Measurements from ENCODE around the gene CHRM5. TPM values are rescaled to one million over a fixed set of nuclear protein-coding genes. Genes with fewer than 3 reads are reported as not detected.
"Not testable (repeated sequence)": the region's sequence is repeated elsewhere in the genome, so short reads cannot be mapped to it uniquely, and the experiment has no call there.

CHRM5 gene
- total and polyA plus RNA-seq, 2 experiments from 2014 or later, result 0.05 to 0.43 TPM

DNA sequence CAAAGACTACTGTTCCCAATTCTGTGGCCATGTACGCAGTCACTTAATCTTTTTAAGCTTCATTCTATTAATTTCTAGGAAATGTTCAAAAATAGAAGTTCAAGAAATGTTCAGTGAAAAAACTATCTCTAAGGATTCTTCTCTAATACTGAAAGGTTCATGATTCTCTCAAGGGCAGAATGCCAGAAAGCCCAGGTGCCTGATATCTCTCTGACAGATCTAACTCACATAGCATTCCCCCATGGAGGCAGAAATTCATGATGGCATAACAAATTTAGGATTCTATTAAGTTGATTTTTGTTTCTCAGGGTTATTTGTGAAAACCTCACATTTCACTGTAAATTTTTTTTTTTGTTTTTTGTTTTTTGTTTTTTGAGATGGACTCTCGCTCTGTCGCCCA is 17.5 kb downstream of the CHRM5 start:
- Histone ChIP-seq H3K27me3 (replicated peaks; ENCODE audit: insufficient read depth) (no peaks in the 10 kb centered on the region), H3K4me1 (ENCODE audit: insufficient read depth) (peaks cover 11% of the 10 kb centered on the region; the same call in 1 of the 2 replicates), H3K4me3 (no peak overlapping the region), H3K9ac (no peak overlapping the region), H3K9me3 (ENCODE audit: low read depth) (no peaks in the 10 kb centered on the region), H3K27ac (0 out of 2 replicates have a peak overlapping the region, but pooled peaks have one; percentile 30), H2AFZ (no peak overlapping the region), H4K20me1 (ENCODE audit: insufficient read depth) (no peaks in the 10 kb centered on the region), H3K4me2 (ENCODE audit: unreplicated experiment) (peak overlapping the region; percentile 8), H3F3A (ENCODE audit: insufficient read depth) (peaks cover 4% of the 10 kb centered on the region; the same call in 1 of the 2 replicates), H3K79me2 (ENCODE audit: insufficient read depth) (peaks cover 25% of the 10 kb centered on the region), H3K36me3 (ENCODE audit: low read depth) (no peaks in the 10 kb centered on the region), H3K9me2 (ENCODE audit: insufficient read depth) (no peaks in the 10 kb centered on the region)
- TF ChIP-seq EZH2 (IDR thresholded peaks at IDR 0.05; ENCODE audit: insufficient read depth, poor library complexity, severe bottlenecking) (no peak), EZH2phosphoT487 (IDR thresholded peaks at IDR 0.05; ENCODE audit: insufficient read depth, low read depth) (no peak)
- DNase-seq, result no peak
- in situ Hi-C loops (cut with MboI), result no loop called here
- 60 to 67% methylated on average over 3 of the region's 3 CpGs for WGBS, 2 experiments (ENCODE audit: low coverage in 1 of 2, low lambda C conversion rate in 2 of 2, missing lambda C conversion rate in 2 of 2)

GRCh38 chr15:33987444-33987843 is 19.1 kb downstream of the CHRM5 start:
- Histone ChIP-seq H3K4me3 (no peak overlapping the region), H3K9ac (no peak overlapping the region), H2AFZ (no peak overlapping the region), H3K4me2 (ENCODE audit: unreplicated experiment) (no peak overlapping the region), H3K9me2 (ENCODE audit: insufficient read depth) (no peaks in the 10 kb centered on the region), H3K4me1 (ENCODE audit: insufficient read depth) (peaks cover 14% of the 10 kb centered on the region), H4K20me1 (ENCODE audit: insufficient read depth) (no peaks in the 10 kb centered on the region), H3K36me3 (ENCODE audit: low read depth) (no peaks in the 10 kb centered on the region), H3K79me2 (ENCODE audit: insufficient read depth) (peaks cover 25% of the 10 kb centered on the region; the same call in 1 of the 2 replicates), H3K9me3 (ENCODE audit: low read depth) (no peaks in the 10 kb centered on the region), H3K27ac (no peak overlapping the region), H3K27me3 (replicated peaks; ENCODE audit: insufficient read depth) (no peaks in the 10 kb centered on the region), H3F3A (ENCODE audit: insufficient read depth) (peaks cover 4% of the 10 kb centered on the region; the same call in 1 of the 2 replicates)
- TF ChIP-seq EZH2 (IDR thresholded peaks at IDR 0.05; ENCODE audit: insufficient read depth, poor library complexity, severe bottlenecking) (no peak), EZH2phosphoT487 (IDR thresholded peaks at IDR 0.05; ENCODE audit: insufficient read depth, low read depth) (no peak)
- 98% methylated on average over 3 of the region's 3 CpGs for WGBS, 2 experiments (ENCODE audit: low coverage in 1 of 2, low lambda C conversion rate in 2 of 2, missing lambda C conversion rate in 2 of 2)
- in situ Hi-C loops (cut with MboI), result no loop called here
- no peak for DNase-seq

GRCh38 chr15:33988384-33988783 is 20.1 kb downstream of the CHRM5 start:
- Histone ChIP-seq H3F3A (ENCODE audit: insufficient read depth) (peaks cover 4% of the 10 kb centered on the region; the same call in 1 of the 2 replicates), H3K27ac (no peak overlapping the region), H3K79me2 (ENCODE audit: insufficient read depth) (peaks cover 25% of the 10 kb centered on the region; the same call in 1 of the 2 replicates), H3K27me3 (replicated peaks; ENCODE audit: insufficient read depth) (no peaks in the 10 kb centered on the region), H4K20me1 (ENCODE audit: insufficient read depth) (no peaks in the 10 kb centered on the region), H3K4me2 (ENCODE audit: unreplicated experiment) (no peak overlapping the region), H2AFZ (no peak overlapping the region), H3K36me3 (ENCODE audit: low read depth) (no peaks in the 10 kb centered on the region), H3K9me3 (ENCODE audit: low read depth) (no peaks in the 10 kb centered on the region), H3K9ac (no peak overlapping the region), H3K4me1 (ENCODE audit: insufficient read depth) (peaks cover 17% of the 10 kb centered on the region), H3K9me2 (ENCODE audit: insufficient read depth) (no peaks in the 10 kb centered on the region), H3K4me3 (no peak overlapping the region)
- no peak for TF ChIP-seq EZH2 (IDR thresholded peaks at IDR 0.05; ENCODE audit: insufficient read depth, poor library complexity, severe bottlenecking)
- TF ChIP-seq EZH2phosphoT487 (IDR thresholded peaks at IDR 0.05; ENCODE audit: insufficient read depth, low read depth), result no peak
- WGBS, 2 experiments (ENCODE audit: low coverage in 1 of 2, low lambda C conversion rate in 2 of 2, missing lambda C conversion rate in 2 of 2), result 89 to 92% methylated on average over 4 of the region's 4 CpGs
- peak; percentile 2 for DNase-seq
- in situ Hi-C loops (cut with MboI), result no loop called here

DNA sequence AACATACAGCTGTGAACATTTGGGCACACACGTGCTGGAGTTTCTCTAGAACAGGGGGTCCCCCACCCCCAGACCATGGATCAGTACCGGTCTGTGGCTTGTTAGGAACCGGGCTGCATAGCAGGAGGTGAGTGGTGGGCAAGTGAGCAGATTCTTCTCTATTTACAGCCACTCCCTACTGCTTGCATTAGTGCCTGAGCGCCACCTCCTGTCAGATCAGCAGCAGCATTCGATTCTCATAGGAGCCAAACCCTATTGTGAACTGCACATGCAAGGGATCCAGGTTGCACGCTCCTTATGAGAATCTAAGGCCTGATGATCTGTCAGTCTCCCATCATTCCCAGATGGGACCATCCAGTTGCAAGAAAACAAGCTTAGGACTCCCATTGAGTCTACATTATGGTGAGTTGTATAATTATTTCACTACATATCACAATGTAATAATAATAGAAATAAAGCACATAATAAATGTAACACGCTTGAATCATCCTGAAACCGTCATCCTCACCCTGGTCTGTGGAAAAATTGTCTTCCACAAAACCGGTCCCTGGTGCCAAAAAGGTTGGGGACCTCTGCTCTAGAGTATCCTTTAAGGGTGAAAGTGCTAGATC is 25.8 kb downstream of the CHRM5 start:
- WGBS, 2 experiments (ENCODE audit: low coverage in 1 of 2, low lambda C conversion rate in 2 of 2, missing lambda C conversion rate in 2 of 2), result 87 to 90% methylated on average over 9 of the region's 9 CpGs
- in situ Hi-C loops (cut with MboI), result no loop called here
- Histone ChIP-seq H4K20me1 (ENCODE audit: insufficient read depth) (no peaks in the 10 kb centered on the region), H3K79me2 (ENCODE audit: insufficient read depth) (peaks cover 9% of the 10 kb centered on the region; the same call in 1 of the 2 replicates), H3K4me2 (ENCODE audit: unreplicated experiment) (no peak overlapping the region), H3K27me3 (replicated peaks; ENCODE audit: insufficient read depth) (no peaks in the 10 kb centered on the region), H3K9me3 (ENCODE audit: low read depth) (no peaks in the 10 kb centered on the region), H3F3A (ENCODE audit: insufficient read depth) (no peaks in the 10 kb centered on the region), H3K9ac (no peak overlapping the region), H3K9me2 (ENCODE audit: insufficient read depth) (no peaks in the 10 kb centered on the region), H2AFZ (no peak overlapping the region), H3K27ac (no peak overlapping the region), H3K4me1 (ENCODE audit: insufficient read depth) (peaks cover 5% of the 10 kb centered on the region; the same call in 1 of the 2 replicates), H3K36me3 (ENCODE audit: low read depth) (no peaks in the 10 kb centered on the region), H3K4me3 (no peak overlapping the region)
- DNase-seq, result peak; percentile 53
- TF ChIP-seq EZH2 (IDR thresholded peaks at IDR 0.05; ENCODE audit: insufficient read depth, poor library complexity, severe bottlenecking) (no peak), EZH2phosphoT487 (IDR thresholded peaks at IDR 0.05; ENCODE audit: insufficient read depth, low read depth) (no peak)

GRCh38 chr15:33995666-33996065 is 27.4 kb downstream of the CHRM5 start:
- H4K20me1 ChIP-seq (ENCODE audit: insufficient read depth); H3K79me2 ChIP-seq (ENCODE audit: insufficient read depth); DNase-seq; H3K27me3 ChIP-seq (replicated peaks; ENCODE audit: insufficient read depth); H3K4me3 ChIP-seq; H3K36me3 ChIP-seq (ENCODE audit: low read depth); H3K9ac ChIP-seq; H3F3A ChIP-seq (ENCODE audit: insufficient read depth); in situ Hi-C loops (cut with MboI); H3K9me2 ChIP-seq (ENCODE audit: insufficient read depth); H3K4me1 ChIP-seq (ENCODE audit: insufficient read depth); H3K9me3 ChIP-seq (ENCODE audit: low read depth); H3K27ac ChIP-seq; H2AFZ ChIP-seq; H3K4me2 ChIP-seq (ENCODE audit: unreplicated experiment): not testable (repeated sequence)
- 96 to 97% methylated on average over 7 to 10 of the region's 10 CpGs for WGBS, 2 experiments (ENCODE audit: low coverage in 1 of 2, low lambda C conversion rate in 2 of 2, missing lambda C conversion rate in 2 of 2)
